Astrocyte (in vitro differentiated cells and primary cell): Measurements from ENCODE around the gene PPP2R2C. TPM values are rescaled to one million over a fixed set of nuclear protein-coding genes. Genes with fewer than 3 reads are reported as not detected.

Source experiments
- DNase-seq: peaks from one replicate; pipeline ENCODE4 v3.0.0-alpha.2; 2010; ENCODE audit warnings: low read depth
- FAIRE-seq: peaks from 2 replicates; lab custom pipeline; 2011; peaks lifted over from hg19 to GRCh38; lab: Jason Lieb, UNC
- H2AFZ ChIP-seq: 2 replicates; pipeline ENCODE4 v1.6.0; 2012; ENCODE audit warnings: low read depth, low read length, inconsistent platforms
- H3K27ac ChIP-seq: 2 replicates; pipeline ENCODE4 v1.5.1; 2011; ENCODE audit warnings: low read depth, low read length, inconsistent platforms
- H3K27me3 ChIP-seq: 2 replicates; pipeline ENCODE4 v1.6.0; 2011; ENCODE audit warnings: low read length, inconsistent platforms; ENCODE audit not compliant: insufficient read depth
- H3K36me3 ChIP-seq: 2 replicates; pipeline ENCODE4 v1.5.1; 2011; ENCODE audit warnings: low read length, inconsistent platforms; ENCODE audit not compliant: insufficient read depth
- H3K4me1 ChIP-seq: 2 replicates; pipeline ENCODE4 v1.5.1; 2011; ENCODE audit warnings: low read length, inconsistent platforms; ENCODE audit not compliant: insufficient read depth
- H3K4me2 ChIP-seq: 2 replicates; pipeline ENCODE4 v1.6.0; 2012; ENCODE audit warnings: low read length, inconsistent platforms
- H3K4me3 ChIP-seq: 2 replicates; pipeline ENCODE4 v1.5.1; 2011; ENCODE audit warnings: low read depth, mild to moderate bottlenecking, low read length, inconsistent platforms; ENCODE audit not compliant: insufficient read depth
- H3K79me2 ChIP-seq: 2 replicates; pipeline ENCODE4 v1.6.0; 2012; ENCODE audit warnings: mild to moderate bottlenecking, low read length, inconsistent platforms; ENCODE audit not compliant: insufficient read depth
- H3K9ac ChIP-seq: 2 replicates; pipeline ENCODE4 v1.6.0; 2012; ENCODE audit warnings: mild to moderate bottlenecking, low read length, inconsistent platforms
- H3K9me3 ChIP-seq: 2 replicates; pipeline ENCODE4 v1.5.1; 2012; ENCODE audit warnings: low read depth, mild to moderate bottlenecking, low read length, inconsistent platforms; ENCODE audit not compliant: insufficient read depth
- H4K20me1 ChIP-seq: 2 replicates; pipeline ENCODE4 v1.6.0; 2012; ENCODE audit warnings: low read length, inconsistent platforms; ENCODE audit not compliant: insufficient read depth
- H3K27ac Mint-ChIP-seq: one replicate; pipeline ENCODE4 v1.8.0; 2021; ENCODE audit warnings: mild to moderate bottlenecking, mixed read lengths; ENCODE audit not compliant: unreplicated experiment
- H3K27me3 Mint-ChIP-seq: one replicate; pipeline ENCODE4 v1.8.0; 2021; ENCODE audit warnings: low read depth, mixed read lengths; ENCODE audit not compliant: unreplicated experiment
- H3K36me3 Mint-ChIP-seq: one replicate; pipeline ENCODE4 v1.8.0; 2021; ENCODE audit warnings: low read depth, mixed read lengths; ENCODE audit not compliant: unreplicated experiment
- H3K4me1 Mint-ChIP-seq: one replicate; pipeline ENCODE4 v1.8.0; 2021; ENCODE audit warnings: low read depth, mixed read lengths; ENCODE audit not compliant: unreplicated experiment
- H3K4me3 Mint-ChIP-seq: one replicate; pipeline ENCODE4 v1.8.0; 2021; ENCODE audit warnings: mild to moderate bottlenecking, moderate library complexity, mixed read lengths; ENCODE audit not compliant: unreplicated experiment
- H3K9me3 Mint-ChIP-seq: one replicate; pipeline ENCODE4 v1.8.0; 2021; ENCODE audit warnings: mild to moderate bottlenecking, mixed read lengths; ENCODE audit not compliant: unreplicated experiment
- CTCF ChIP-seq: IDR thresholded peaks from 2 replicates; pipeline ENCODE4 v1.5.1; 2011; ENCODE audit warnings: low read depth, mild to moderate bottlenecking, inconsistent platforms, low read length, moderate library complexity; ENCODE audit not compliant: insufficient read depth
- EZH2 ChIP-seq: IDR thresholded peaks from 2 replicates; pipeline ENCODE4 v1.6.1; 2012; ENCODE audit warnings: mild to moderate bottlenecking, low read length, inconsistent platforms; ENCODE audit not compliant: insufficient read depth
- total RNA-seq: library from RNA; stranded (reverse); gene quantifications from 2 replicates; pipeline ENCODE4 v1.2.1, GENCODE V29; 2021

PPP2R2C gene
- total RNA-seq, 1 donor from 2014 or later, result 1.1 TPM

- H3K27me3 Mint-ChIP-seq, result peaks cover 58% of the 10 kb centered on the region
- H2AFZ ChIP-seq, result no peak overlapping the region
- no peak overlapping the region for H3K4me3 Mint-ChIP-seq
- no peaks in the 10 kb centered on the region for H4K20me1 ChIP-seq
- no peaks in the 10 kb centered on the region for H3K36me3 Mint-ChIP-seq
- DNase-seq, result no peak
- H3K79me2 ChIP-seq, result no peaks in the 10 kb centered on the region
- H3K9me3 ChIP-seq, result no peaks in the 10 kb centered on the region
- H3K4me3 ChIP-seq, result no peak overlapping the region
- H3K4me1 Mint-ChIP-seq, result no peaks in the 10 kb centered on the region
- no peak overlapping the region for H3K9ac ChIP-seq
- peaks cover 3% of the 10 kb centered on the region for H3K9me3 Mint-ChIP-seq
- no peak for TF ChIP-seq EZH2
- TF ChIP-seq CTCF, result no peak
- H3K27me3 ChIP-seq, result peaks cover 23% of the 10 kb centered on the region
- H3K4me1 ChIP-seq, result no peaks in the 10 kb centered on the region
- H3K27ac Mint-ChIP-seq, result no peak overlapping the region
- no peaks in the 10 kb centered on the region for H3K36me3 ChIP-seq
- H3K4me2 ChIP-seq, result no peak overlapping the region
- FAIRE-seq, result no peak
- no peak overlapping the region for H3K27ac ChIP-seq
Measured at GRCh38 chr4:6473264-6474052, 1.0 kb upstream of the PPP2R2C start.

- H4K20me1 ChIP-seq, result no peaks in the 10 kb centered on the region
- no peaks in the 10 kb centered on the region for H3K4me1 ChIP-seq
- no peak overlapping the region for H3K27ac Mint-ChIP-seq
- H3K27me3 Mint-ChIP-seq, result peaks cover 64% of the 10 kb centered on the region
- peaks cover 2% of the 10 kb centered on the region for H3K9me3 Mint-ChIP-seq
- no peaks in the 10 kb centered on the region for H3K36me3 Mint-ChIP-seq
- TF ChIP-seq EZH2 (peak; percentile 33), CTCF (no peak)
- H3K4me2 ChIP-seq, result no peak overlapping the region
- H3K36me3 ChIP-seq, result no peaks in the 10 kb centered on the region
- no peak overlapping the region for H3K27ac ChIP-seq
- no peak overlapping the region for H3K4me3 ChIP-seq
- no peak overlapping the region for H2AFZ ChIP-seq
- no peaks in the 10 kb centered on the region for H3K79me2 ChIP-seq
- H3K9ac ChIP-seq, result no peak overlapping the region
- H3K4me1 Mint-ChIP-seq, result no peaks in the 10 kb centered on the region
- no peaks in the 10 kb centered on the region for H3K9me3 ChIP-seq
- no peak overlapping the region for H3K4me3 Mint-ChIP-seq
- H3K27me3 ChIP-seq, result peaks cover 32% of the 10 kb centered on the region
- no peak for FAIRE-seq
- DNase-seq, result no peak
Measured at GRCh38 chr4:6472008-6472386, 417 bp downstream of the PPP2R2C start.

- H3K4me3 Mint-ChIP-seq, result peak overlapping the region; percentile 62
- H3K79me2 ChIP-seq, result no peaks in the 10 kb centered on the region
- no peak overlapping the region for H2AFZ ChIP-seq
- no peak overlapping the region for H3K4me3 ChIP-seq
- no peaks in the 10 kb centered on the region for H4K20me1 ChIP-seq
- no peaks in the 10 kb centered on the region for H3K9me3 ChIP-seq
- peaks cover 67% of the 10 kb centered on the region for H3K27me3 Mint-ChIP-seq
- no peaks in the 10 kb centered on the region for H3K4me1 ChIP-seq
- TF ChIP-seq CTCF, result no peak
- TF ChIP-seq EZH2, result no peak
- H3K9me3 Mint-ChIP-seq, result peaks cover 2% of the 10 kb centered on the region
- FAIRE-seq (no peak), DNase-seq (no peak)
- no peaks in the 10 kb centered on the region for H3K36me3 Mint-ChIP-seq
- H3K27ac Mint-ChIP-seq, result no peak overlapping the region
- H3K9ac ChIP-seq, result no peak overlapping the region
- no peaks in the 10 kb centered on the region for H3K36me3 ChIP-seq
- H3K27me3 ChIP-seq, result peaks cover 36% of the 10 kb centered on the region
- H3K27ac ChIP-seq, result no peak overlapping the region
- peak overlapping the region; percentile 84 for H3K4me2 ChIP-seq
- H3K4me1 Mint-ChIP-seq, result no peaks in the 10 kb centered on the region
Measured at GRCh38 chr4:6471307-6472007, 957 bp downstream of the PPP2R2C start.
